ENCODE results near the gene DCLK1. TPM values are rescaled to one million over a fixed set of nuclear protein-coding genes. Genes with fewer than 3 reads are reported as not detected.
"Not testable (repeated sequence)": the region's sequence is repeated elsewhere in the genome, so short reads cannot be mapped to it uniquely, and the experiment has no call there.

Gene DCLK1
- total RNA-seq, 1 donor from 2014 or later, result under 0.01 TPM

- DNase-seq (ENCODE audit: low read depth), result no peak
- TF ChIP-seq CTCF (IDR thresholded peaks at IDR 0.05; ENCODE audit: insufficient read depth, low read length, severe bottlenecking), result no peak
Measured at GRCh38 chr13:35987572-35988513, 143.3 kb downstream of the DCLK1 start.

DNA sequence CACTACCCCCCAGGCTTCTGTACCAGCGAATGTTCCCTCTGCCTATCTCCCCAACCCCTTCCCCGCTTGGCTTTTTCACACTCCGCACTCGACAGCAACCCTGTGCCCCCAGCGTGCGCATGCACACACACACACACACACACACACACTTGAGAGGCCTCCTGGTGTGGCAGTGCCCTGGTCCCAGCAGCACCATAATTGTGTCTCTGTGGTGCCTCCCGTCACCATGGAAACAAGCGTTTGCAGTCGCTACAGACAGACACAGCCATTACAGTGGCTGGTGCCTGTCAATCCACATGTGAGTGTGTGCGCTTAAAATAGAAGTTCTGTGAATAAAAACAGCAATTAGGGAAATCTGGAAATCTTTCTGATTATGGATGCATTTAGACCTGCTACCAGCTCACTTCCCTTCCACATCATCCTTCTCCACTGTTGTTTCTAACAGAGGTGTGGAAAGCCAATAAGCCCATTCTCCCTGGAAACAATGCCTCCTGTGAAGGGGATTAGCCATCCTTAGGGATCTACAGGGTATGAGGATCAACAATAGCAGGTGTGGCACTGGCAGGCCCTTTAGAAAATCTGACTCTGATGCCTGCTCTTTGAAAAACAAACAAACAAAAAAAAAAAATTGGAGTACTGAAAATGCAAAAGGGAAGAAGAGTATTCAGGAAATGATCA is 146.3 kb downstream of the DCLK1 start:
- no peaks in the 10 kb centered on the region for H3K27me3 ChIP-seq (ENCODE audit: control insufficient read depth, insufficient read depth, low read length)
- DNase-seq (ENCODE audit: low read depth) (no peak), FAIRE-seq (no peak)
- H3K4me3 ChIP-seq (ENCODE audit: low read depth, low read length), result no peak overlapping the region
- TF ChIP-seq CTCF (IDR thresholded peaks at IDR 0.05; ENCODE audit: insufficient read depth, low read length, severe bottlenecking), result no peak
- no peaks in the 10 kb centered on the region for H3K36me3 ChIP-seq (ENCODE audit: control insufficient read depth, insufficient read depth, low read length)

More at GRCh38 chr13:35987572-35988513, 143.3 kb downstream of the DCLK1 start:
- Histone ChIP-seq H3K27me3 (ENCODE audit: control insufficient read depth, insufficient read depth, low read length) (peaks cover 2% of the 10 kb centered on the region), H3K36me3 (ENCODE audit: control insufficient read depth, insufficient read depth, low read length) (no peaks in the 10 kb centered on the region), H3K4me3 (ENCODE audit: low read depth, low read length) (no peak overlapping the region)
- FAIRE-seq, result no peak

DNA sequence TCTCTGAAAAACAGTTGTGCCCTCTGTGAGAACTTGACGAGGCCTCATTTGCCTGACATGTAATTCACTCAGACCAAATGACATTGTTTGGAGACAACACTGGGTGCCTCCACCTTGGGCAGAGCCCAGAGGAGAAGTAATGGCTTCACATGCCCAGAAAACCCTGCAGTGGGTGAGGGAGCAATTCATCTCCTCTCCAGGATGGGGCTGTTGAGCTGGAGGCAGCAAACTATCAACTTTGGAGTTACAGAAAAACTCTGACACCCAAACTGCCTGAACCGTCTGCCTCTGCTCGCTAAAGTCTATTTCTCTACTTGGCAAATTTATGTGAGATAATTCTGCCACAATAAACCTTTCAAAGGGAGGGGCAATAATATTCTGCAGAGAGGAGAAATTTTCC is 146.9 kb downstream of the DCLK1 start:
- H3K27me3 ChIP-seq (ENCODE audit: control insufficient read depth, insufficient read depth, low read length), result no peaks in the 10 kb centered on the region
- no peak overlapping the region for H3K4me3 ChIP-seq (ENCODE audit: low read depth, low read length)
- no peaks in the 10 kb centered on the region for H3K36me3 ChIP-seq (ENCODE audit: control insufficient read depth, insufficient read depth, low read length)
- FAIRE-seq (peak; percentile 76), DNase-seq (ENCODE audit: low read depth) (no peak)
- TF ChIP-seq CTCF (IDR thresholded peaks at IDR 0.05; ENCODE audit: insufficient read depth, low read length, severe bottlenecking), result no peak

GRCh38 chr13:35983703-35984102 is 147.5 kb downstream of the DCLK1 start:
- H3K27me3 ChIP-seq (ENCODE audit: control insufficient read depth, insufficient read depth, low read length); DNase-seq (ENCODE audit: low read depth); H3K4me3 ChIP-seq (ENCODE audit: low read depth, low read length); H3K36me3 ChIP-seq (ENCODE audit: control insufficient read depth, insufficient read depth, low read length): not testable (repeated sequence)
- FAIRE-seq, result peak; percentile 43

- Histone ChIP-seq H3K36me3 (ENCODE audit: control insufficient read depth, insufficient read depth, low read length) (no peaks in the 10 kb centered on the region), H3K4me3 (ENCODE audit: low read depth, low read length) (no peak overlapping the region), H3K27me3 (ENCODE audit: control insufficient read depth, insufficient read depth, low read length) (no peaks in the 10 kb centered on the region)
- no peak for DNase-seq (ENCODE audit: low read depth)
- TF ChIP-seq CTCF (IDR thresholded peaks at IDR 0.05; ENCODE audit: insufficient read depth, low read length, severe bottlenecking), result no peak
- FAIRE-seq, result no peak
Measured at GRCh38 chr13:35983206-35983605, 148.0 kb downstream of the DCLK1 start.

GRCh38 chr13:35979361-35979951 is 151.7 kb downstream of the DCLK1 start:
- no peak for TF ChIP-seq CTCF (IDR thresholded peaks at IDR 0.05; ENCODE audit: insufficient read depth, low read length, severe bottlenecking)
- FAIRE-seq (no peak), DNase-seq (ENCODE audit: low read depth) (peak; percentile 64)
- Histone ChIP-seq H3K36me3 (ENCODE audit: control insufficient read depth, insufficient read depth, low read length) (no peaks in the 10 kb centered on the region), H3K4me3 (ENCODE audit: low read depth, low read length) (no peak overlapping the region), H3K27me3 (ENCODE audit: control insufficient read depth, insufficient read depth, low read length) (no peaks in the 10 kb centered on the region)
